GM03348 (cell line): ENCODE results near the gene BIRC5.
"Not testable (repeated sequence)": the region's sequence is repeated elsewhere in the genome, so short reads cannot be mapped to it uniquely, and the experiment has no call there.

Experiments
- DNase-seq: peaks from one replicate; pipeline ENCODE4 v3.0.0; 2012; ENCODE audit warnings: low spot score

Gene BIRC5

DNA sequence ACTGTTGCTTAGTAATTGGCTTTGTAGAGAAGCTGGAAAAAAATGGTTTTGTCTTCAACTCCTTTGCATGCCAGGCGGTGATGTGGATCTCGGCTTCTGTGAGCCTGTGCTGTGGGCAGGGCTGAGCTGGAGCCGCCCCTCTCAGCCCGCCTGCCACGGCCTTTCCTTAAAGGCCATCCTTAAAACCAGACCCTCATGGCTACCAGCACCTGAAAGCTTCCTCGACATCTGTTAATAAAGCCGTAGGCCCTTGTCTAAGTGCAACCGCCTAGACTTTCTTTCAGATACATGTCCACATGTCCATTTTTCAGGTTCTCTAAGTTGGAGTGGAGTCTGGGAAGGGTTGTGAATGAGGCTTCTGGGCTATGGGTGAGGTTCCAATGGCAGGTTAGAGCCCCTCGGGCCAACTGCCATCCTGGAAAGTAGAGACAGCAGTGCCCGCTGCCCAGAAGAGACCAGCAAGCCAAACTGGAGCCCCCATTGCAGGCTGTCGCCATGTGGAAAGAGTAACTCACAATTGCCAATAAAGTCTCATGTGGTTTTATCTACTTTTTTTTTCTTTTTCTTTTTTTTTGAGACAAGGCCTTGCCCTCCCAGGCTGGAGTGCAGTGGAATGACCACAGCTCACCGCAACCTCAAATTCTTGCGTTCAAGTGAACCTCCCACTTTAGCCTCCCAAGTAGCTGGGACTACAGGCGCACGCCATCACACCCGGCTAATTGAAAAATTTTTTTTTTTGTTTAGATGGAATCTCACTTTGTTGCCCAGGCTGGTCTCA lies 11.2 kb downstream of the BIRC5 start:
- no peak for DNase-seq

DNA sequence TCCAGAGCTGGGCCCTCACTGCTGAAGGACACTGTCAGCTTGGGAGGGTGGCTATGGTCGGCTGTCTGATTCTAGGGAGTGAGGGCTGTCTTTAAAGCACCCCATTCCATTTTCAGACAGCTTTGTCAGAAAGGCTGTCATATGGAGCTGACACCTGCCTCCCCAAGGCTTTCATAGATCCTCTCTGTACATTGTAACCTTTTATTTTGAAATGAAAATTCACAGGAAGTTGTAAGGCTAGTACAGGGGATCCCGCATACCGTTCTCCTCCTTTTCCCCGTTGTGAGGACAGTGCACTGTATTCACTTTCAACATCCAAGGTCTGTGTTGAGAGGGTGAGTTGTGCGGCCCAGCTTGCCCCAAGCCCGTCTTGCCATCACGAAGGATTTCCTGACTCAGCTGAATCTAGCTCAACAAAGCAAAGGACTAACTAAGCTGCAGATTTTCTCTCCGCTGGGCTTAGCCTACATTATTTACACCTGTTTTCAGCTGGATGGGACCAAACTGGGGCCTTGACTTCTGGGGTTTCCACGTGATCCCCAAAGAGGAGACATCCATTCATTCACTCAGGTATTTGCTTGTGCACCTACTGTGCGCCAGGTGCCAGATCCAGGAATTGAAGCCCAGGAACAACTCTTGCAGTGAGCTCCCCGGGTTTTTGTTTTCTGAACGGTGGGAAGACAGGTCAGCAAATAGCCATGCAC lies 12.2 kb downstream of the BIRC5 start:
- no peak for DNase-seq

DNA sequence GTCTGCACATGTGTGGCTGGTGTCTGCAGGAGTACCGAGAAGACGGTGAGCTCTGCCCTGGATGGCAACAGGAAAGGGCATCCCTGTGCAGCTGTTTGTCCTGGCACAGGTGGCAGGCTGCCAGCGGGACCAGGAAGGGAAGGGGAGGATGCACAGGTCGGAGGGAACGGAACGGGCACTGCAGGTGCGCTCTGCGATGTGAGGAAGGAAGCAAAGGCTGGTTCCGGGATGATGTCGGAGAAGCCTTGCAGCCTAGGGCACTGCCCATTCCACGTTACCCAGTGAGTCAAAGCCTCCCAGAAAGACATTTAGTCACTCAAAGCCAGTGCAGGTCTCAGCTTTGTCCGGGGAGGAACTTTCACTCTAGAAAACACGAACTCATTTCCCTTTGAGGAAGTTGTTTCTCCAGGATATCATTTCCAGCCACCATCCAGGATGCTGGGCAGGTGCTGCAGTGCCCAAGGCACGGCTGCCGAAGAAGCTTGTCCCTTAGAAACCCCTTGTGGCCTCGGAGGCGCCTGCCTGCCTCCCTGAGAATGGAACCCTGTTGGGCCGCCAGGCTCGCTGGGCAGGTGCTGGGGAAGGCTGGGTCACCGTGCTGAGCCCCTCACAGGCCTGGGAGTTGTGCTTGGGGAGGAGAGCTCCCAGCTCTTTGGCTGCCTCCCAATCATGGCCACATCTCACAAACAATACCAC lies 12.9 kb downstream of the BIRC5 start:
- no peak for DNase-seq

DNA sequence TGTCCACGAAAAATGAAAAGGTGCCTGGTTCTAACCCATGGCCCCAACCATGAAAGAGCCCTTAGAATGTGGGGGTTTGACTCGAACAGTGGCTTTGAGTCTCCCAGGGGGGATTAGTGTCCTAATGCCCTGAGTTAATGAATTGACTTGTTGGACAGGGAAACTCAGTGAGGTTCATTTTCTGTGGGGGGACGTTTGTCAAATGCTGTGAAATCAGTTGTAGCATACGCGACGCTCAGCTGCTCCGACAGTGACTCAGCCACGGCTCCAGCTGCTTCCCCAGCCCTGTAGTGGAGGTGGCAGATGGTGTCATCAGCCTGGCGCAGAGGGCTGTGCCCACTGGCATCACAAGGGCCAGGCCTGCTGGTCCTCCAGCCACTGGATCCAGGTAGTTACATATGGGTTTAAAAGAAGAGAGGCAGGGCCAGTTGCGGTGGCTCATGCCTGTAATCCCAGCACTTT lies 13.4 kb downstream of the BIRC5 start:
- no peak for DNase-seq

DNA sequence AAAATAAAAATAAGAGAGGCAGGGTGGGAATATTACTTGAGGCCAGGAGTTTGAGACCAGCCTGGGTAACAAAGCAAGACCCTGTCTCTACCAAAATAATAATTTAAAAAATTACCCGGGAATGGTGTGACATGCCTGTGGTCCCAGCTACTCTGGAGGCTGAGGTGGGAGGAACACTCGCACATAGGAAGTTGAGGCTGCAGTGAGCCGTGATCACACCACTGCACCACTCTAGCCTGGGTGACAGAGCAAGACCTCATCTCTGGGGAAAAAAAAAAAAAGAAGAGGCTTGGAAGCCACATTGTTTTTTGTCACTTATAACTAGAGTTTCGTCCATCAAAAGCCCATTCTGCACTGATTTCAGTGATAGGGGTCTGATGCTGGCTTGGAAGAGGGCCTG lies 14.1 kb downstream of the BIRC5 start:
- DNase-seq, result no peak

DNA sequence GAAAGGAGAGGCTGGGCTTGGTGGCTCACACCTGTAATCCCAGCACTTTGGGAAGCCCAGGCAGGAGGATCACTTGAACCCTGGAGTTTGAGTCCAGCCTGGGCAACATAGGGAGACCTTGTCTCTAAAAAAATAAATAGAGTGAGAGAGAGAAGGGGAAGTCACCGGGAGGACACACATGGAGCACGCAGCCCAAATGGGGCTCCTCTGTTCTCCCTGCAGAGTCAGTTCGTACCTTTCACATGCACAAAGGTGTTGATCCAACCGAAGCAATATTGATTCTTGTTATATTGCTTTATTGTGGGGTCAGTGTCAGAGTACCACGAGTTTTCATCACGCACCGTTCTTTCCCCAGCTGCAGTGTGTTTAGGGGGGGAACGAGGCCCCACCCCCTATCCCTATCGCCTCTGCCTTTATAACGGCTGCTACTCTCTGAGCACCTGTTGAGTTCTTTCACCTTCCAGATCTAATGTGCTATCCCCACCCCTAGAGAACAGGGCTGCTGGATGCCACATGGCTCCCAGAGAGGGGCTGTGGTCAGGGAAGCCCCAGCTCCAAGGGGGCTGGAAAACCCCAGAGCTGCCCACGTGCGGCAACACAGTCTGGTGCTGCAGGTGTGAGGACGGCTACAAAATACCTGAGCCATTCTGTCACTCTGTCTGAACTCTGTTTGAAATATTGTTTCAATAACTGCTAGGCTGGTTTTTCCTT lies 16.4 kb downstream of the BIRC5 start:
- DNase-seq, result no peak

DNA sequence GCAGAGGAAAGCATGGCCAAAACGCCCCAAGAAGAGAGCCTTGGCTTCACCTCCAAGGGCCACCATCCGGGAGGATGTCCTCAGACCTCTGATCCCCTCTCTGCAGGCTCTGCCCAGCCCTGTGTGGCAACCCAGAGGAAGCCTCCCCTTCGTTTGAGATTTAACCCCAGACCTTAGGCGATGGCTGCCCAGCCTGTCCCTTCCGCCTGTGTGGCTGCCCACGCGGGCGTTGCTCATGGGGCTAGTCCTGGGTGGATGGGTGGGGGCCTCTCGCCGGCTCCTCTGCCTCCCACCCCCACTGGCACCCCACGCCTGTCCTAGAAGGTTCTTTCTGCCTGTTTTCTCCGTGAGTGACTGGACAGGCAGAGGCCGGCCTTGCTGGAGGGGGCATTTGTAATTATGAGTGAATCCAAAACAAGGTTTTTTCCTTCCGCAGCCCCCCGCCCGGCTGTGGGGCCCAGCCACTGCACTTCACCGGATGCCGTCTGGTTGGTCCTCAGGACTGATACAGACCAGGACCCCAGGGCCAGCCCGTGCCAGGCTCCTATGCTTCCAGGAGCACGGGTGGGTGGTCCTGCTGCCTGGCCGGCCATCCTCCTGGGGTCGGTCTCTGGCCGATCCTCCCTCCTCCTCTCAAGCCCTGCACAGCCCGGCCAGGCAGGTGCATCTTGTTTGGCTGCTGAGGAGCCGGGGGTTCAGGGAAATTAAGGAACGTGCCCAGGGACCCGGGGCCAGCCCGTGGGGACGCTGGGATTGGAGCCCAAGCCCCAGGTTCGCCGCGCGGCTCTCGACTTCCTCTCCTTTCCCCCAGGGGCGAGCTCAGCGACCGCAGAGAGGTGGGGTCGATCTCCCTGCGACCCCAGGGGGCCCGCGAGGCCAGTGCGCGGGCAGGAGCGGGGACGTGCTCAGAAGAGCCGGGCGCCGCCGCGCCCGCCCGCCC lies 17.2 kb downstream of the BIRC5 start, which contains the start of gene TMEM235:
Gene TMEM235 (plus strand): TSS at position 636 of the 940 bp plus-strand sequence. CDS start 393 bp downstream, outside the sequence.
- no peak for DNase-seq

DNA sequence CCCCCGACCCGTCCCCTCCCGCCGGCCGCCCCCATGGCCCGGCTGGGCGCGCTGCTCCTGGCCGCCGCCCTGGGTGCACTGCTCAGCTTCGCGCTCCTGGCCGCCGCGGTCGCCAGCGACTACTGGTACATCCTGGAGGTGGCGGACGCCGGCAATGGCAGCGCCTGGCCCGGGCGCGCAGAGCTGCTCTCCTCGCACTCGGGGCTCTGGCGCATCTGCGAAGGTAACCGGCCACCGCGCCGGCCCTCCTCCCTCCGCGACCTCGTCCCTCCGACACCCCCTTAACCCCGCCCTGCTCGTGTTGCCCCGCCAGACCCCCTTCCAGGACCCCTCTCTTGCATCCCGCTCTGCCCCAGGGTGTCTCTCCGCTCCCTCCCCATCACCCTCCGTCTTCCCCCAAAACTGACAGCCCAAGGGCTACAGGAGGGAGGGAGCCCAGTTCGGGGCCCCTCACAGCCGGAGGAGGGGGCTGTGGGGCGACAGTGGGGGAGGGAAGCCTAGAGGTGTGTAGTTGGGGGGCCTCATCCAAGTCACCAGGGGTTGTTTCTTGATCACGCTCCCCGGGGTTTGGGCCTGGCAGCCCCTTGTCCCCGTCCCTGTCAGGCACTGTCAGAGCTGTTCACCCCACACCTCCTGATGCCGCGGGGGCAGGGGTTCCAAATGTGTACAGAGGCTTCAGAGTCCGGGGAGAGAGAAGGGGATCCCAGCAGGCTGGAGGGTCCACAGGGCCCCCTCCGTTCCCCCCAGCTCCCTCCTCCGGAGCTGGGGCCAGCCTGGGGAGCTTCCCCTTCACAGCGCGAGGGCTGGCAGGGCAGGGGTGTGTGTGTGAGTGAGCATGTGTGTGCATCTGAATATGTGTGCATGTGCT lies 18.2 kb downstream of the BIRC5 start:
- DNase-seq, result peak; percentile 44

DNA sequence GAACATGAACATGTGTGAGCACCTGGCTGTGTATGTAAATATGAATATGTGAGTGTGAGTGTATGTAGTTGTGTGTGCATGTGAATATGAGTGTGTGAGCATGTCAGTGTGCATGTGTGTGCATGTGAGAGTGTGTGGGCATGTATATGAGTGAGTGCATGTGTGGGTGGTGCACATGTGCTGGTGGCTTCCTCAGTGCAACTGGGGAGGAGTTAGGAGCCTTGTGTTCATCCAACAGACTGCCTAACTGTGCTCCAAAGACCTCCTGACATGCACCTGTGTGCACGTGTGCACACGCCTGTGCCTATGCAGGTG lies 18.8 kb downstream of the BIRC5 start:
- no peak for DNase-seq

DNA sequence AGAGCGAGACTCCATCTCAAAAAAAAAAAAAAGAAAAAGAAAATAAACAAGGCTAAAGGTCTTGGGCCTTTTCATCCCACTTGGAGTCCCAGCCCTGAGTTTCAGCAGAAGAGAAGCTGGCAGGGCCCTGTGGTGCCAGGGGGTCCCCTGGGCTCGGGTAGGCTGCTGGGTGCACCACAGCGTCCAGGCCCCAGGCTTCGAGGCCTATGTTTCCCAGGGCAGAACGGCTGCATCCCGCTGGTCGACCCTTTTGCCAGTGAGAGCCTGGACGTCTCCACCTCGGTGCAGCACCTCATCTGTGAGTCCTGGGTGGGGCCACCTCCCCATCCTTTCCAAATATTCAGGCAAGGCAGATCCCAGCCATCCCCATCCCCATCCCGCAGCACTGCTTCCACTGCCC lies 19.6 kb downstream of the BIRC5 start:
- no peak for DNase-seq

DNA sequence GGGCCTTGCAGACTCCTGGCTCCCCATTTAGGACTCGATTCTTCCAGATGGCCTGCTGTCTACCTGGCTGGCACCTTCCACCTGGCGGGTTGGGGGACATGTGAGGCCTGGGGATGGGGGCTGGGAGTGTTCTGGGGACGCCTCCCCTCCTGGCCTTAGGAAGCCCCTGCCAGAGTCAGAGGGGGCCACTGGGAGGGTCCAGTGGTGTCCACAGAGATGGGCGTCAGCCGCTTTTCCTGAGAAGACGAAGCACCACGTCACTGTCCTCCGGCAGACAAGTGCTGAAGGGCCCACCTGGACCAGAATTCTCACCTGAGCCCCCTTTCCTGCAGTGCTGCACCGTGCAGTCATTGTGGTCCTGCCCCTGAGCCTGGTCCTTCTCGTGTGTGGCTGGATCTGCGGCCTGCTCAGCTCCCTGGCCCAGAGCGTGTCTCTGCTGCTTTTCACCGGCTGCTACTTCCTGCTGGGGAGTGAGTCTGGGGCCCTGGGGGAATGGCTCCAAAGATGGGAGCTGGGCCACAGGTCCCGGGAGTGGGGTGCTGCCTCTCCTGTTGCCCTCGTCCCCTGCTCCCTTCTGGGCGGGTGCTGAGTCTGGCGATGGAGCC lies 20.3 kb downstream of the BIRC5 start:
- no peak for DNase-seq

DNA sequence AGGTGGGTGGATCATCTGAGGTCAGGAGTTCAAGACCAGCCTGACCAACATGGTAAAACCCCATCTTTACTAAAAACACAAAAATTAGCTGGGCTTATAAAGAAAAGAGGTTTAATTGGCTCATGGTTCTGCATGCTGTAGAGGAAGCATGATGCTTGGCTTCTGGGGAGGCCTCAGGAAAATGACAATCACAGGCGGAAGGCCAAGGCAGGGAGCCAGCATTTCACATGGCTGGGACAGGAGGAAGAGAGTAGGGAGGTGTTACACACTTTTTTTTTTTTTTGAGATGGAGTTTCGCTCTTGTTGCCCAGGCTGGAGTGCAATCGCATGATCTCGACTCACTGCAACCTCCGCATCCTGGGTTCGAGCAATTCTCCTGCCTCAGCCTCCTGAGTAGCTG lies 21.0 kb downstream of the BIRC5 start:
- DNase-seq, result not testable (repeated sequence)

DNA sequence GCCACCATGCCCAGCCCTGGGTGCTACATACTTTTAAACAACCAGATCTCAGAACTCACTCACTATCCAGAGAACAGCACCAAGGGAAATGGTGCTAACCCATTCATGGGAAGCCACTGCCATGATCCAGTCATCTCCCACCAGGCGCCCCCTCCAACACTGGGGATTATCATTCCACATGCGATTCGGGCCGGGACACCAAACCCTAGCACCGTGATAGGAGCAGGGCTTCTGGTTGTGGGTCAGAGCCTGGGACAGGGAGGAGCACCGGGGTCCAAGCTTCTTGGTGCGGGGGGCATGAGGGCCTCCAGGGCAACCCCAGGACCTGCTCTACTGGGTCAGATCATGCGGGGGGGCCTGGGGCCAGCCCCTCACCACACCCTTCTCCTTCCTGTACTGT lies 21.8 kb downstream of the BIRC5 start:
- DNase-seq, result no peak

DNA sequence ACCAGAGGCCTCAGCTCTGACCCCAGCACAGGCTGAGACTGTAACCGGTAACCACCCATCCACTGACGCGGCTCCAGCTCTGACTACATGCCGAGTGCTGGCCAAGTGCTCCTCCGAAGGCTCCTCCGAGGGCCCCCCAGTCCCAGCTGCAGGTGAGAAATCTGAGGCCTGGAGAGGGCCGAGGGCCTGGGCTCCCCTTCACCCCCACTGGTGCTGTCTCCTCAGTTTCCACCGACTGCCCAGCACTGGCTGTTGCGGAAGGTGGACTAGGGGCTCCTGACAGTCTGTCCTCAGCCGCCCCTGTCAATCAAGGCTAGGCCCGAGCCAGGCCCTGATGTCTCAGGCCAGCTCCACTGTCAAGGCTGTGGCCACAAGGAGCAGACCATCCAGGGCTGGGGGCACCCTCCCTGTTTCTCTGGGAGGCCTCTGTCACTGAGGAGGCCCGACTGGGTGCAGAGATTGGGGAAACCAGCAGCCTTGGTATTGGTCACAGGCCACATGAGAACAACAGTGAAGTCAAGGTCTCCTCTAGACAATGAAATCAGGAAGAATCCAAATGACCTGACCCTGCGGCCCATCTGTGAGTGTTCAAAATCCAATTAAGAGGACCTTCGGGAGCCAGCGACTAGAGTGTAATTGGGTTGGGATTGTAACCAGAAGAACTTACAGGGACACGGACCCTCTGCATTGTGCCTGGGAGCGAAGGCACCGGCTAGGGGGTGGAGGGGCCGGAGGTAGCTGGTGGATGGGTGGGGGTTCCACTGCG lies 22.5 kb downstream of the BIRC5 start:
- no peak for DNase-seq

DNA sequence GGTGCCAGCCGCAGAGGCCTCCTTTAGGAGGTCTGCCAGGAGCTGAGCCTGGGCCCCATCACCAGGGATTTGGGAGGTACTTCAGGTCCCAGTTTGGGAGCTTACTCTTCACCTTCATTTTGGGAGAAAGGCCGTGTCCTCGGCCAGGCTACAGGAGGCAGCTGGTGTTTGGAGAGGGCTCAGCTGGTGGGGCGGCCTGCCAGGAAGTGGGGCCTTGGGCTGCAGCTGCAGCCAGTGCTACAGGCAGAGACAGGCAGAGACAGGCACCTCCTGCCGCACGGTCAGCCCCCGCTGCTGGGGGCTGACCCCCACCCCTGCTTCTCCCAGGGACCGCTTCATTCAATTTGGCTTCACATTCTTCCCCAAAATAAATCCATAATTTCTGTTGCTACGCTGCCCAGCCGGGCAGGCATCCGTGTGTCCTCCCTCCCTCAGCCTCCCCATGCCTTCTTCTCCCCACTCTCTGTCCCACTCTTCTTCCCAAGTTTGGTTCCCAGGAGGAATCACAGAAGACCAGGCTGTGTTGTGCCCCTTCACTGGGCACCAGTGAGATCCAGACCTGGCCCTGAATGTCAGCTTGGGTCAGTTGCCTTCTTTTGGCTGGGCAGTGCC lies 23.5 kb downstream of the BIRC5 start:
- no peak for DNase-seq

DNA sequence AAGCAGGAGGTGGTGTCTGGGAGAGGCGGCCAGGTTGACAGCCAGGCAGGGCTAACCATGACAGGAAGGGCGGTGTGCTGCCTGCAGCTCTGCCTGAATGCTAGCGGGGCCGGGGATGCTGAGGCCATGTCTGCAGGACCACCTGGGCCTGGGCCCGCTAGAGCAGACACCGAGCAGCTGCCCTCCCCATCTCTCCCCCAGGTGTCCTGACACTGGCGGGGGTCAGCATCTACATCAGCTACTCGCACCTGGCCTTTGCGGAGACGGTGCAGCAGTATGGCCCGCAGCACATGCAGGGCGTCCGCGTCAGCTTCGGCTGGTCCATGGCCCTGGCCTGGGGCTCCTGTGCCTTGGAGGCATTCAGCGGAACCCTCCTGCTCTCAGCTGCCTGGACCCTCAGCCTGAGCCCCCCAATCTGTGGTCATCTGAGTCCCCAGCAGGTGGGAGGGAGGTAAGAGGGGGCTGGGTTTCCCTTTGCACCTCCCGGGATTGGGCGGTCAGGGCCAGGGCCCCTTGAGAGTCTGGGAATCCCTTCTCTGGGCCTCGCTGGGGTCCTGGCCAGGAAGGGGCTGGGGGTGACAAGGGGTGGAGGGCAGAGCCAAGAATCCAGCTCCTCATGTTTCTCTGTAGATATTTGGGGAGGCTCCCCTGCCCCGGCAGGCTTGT lies 24.9 kb downstream of the BIRC5 start:
- DNase-seq, result no peak

DNA sequence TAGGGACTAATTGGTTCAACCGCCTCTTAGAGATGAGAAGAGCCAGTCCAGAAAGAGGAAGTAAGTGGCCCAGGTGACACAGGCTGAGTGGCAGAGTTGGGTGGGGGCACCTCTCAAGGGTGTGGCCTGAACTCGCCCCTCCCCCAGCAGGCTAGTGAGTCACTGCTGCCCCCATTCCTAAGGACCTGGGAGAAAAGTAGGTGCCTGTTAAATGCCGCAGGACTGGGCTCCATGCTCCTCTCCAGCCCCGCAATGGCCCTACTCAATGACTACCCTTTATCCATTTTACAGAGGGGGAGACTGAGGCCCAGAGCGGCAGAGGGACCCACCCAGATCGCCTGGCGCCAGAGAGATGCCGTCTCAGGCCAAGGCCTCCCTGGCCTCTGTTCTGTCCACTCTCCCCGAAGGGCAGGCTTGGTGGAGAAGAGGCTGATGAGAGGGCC lies 25.5 kb downstream of the BIRC5 start:
- DNase-seq, result no peak
